Astrocyte of the cerebellum (primary cell): Measurements from ENCODE around the gene SLC25A33.

Source experiments
- DNase-seq: peaks from one replicate; pipeline ENCODE4 v3.0.0-alpha.2; 2011; ENCODE audit warnings: low read depth
- H3K4me3 ChIP-seq: 2 replicates; pipeline ENCODE4 v1.5.1; 2011; ENCODE audit warnings: mild to moderate bottlenecking, low read depth, low read length, moderate library complexity
- in situ Hi-C: cut with HindIII; loops from 2 replicates; pipeline ENCODE4 v1.10.0; 2017; ENCODE audit warnings: low sequenced_read_pairs
- TF ChIP-seq, protein P1 (sequence below): IDR thresholded peaks from 2 replicates; pipeline ENCODE4 v1.5.1; 2012; ENCODE audit warnings: low read length, low read depth, moderate library complexity, mild to moderate bottlenecking; ENCODE audit errors: missing control alignments

The SLC25A33 gene

GRCh38 chr1:9518454-9518998, 20.7 kb upstream of the SLC25A33 start:
- in situ Hi-C loops = no loop called here
- no peak for DNase-seq
- TF ChIP-seq, protein P1, sequence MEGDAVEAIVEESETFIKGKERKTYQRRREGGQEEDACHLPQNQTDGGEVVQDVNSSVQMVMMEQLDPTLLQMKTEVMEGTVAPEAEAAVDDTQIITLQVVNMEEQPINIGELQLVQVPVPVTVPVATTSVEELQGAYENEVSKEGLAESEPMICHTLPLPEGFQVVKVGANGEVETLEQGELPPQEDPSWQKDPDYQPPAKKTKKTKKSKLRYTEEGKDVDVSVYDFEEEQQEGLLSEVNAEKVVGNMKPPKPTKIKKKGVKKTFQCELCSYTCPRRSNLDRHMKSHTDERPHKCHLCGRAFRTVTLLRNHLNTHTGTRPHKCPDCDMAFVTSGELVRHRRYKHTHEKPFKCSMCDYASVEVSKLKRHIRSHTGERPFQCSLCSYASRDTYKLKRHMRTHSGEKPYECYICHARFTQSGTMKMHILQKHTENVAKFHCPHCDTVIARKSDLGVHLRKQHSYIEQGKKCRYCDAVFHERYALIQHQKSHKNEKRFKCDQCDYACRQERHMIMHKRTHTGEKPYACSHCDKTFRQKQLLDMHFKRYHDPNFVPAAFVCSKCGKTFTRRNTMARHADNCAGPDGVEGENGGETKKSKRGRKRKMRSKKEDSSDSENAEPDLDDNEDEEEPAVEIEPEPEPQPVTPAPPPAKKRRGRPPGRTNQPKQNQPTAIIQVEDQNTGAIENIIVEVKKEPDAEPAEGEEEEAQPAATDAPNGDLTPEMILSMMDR = no peak
- no peak overlapping the region for H3K4me3 ChIP-seq

DNA sequence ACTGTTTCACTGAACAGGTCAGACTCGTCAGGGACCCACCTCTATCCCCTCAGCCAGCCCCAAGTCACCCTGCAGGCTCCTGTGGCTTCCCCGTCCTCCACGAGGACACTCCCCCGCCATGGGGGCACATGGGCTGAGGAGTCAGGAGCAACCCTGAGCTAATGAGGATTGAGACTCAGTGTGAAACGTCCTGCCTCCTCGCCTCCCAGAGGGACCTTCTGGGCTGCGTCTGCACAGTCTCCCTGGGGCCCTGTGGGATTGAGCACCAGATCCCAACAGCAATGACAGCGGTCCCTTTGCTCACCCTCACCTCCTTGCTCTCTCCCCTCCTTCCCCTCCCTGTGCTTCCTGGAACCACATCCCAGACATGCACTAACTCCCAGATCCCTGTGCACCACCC, 18.9 kb upstream of the SLC25A33 start:
- TF ChIP-seq, protein P1 = no peak
- no peak for DNase-seq
- in situ Hi-C loops = no loop called here
- H3K4me3 ChIP-seq = no peak overlapping the region

DNA sequence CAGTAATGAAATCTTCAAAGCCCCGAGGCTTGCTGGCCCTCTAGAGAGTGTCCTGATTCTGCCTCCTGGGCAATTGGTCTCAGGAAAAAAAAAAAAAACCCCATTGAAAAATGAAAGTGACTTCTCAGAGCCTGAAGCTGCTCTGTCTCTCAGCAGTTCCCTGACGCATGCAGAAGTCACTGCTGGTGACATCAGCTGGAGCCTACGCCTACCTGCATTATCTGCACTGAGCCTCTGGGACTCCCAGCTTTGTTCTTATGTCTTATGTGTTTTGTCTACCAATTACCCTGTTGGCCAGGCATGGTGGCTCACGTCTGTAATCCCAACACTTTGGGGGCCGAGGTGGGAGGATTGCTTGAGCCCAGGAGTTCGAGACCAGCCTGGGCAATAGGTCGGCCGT, 10.1 kb upstream of the SLC25A33 start:
- in situ Hi-C loops = no loop called here
- DNase-seq = no peak
- TF ChIP-seq, protein P1 = no peak
- H3K4me3 ChIP-seq = no peak overlapping the region

DNA sequence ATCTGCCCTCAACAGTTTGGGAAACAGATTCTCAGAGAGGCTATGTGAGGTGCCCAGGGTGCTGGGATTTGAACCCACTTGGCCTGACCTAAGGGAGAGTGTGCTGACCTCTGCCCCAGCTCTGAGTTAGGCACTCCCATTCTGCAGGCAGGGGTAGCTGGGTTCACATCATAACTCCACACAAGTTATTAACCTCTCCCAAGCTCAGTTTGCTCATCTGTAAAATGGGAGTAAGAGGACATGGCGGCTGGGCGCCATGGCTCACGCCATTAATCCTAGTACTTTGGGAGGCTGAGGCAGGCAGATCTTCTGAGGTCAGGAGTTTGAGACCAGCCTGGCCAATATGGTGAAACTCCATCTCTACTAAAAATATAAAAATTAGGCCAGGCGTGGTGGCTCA, 8.9 kb upstream of the SLC25A33 start:
- no peak overlapping the region for H3K4me3 ChIP-seq
- in situ Hi-C loops = no loop called here
- DNase-seq = no peak
- TF ChIP-seq, protein P1 = no peak

DNA sequence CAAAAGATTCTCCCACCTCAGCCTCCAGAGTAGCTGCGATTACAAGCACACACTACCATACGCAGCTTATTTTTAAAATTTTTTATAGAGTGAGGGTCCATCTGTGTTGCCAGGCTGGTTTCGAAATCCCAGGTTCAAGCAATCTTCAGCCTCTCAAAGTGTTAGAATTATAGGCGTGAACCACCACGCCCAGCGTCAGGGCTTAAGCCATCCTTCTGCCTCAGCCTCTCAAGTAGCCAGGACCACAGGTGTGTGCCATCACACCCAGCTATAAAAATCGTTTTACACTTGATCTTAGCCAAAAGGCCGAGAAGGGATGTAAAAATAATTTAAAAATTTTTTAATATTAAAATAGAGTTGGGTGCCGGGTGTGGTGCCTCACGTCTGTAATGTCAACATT, 4.3 kb upstream of the SLC25A33 start:
- DNase-seq = no peak
- in situ Hi-C loops = no loop called here
- TF ChIP-seq, protein P1 = no peak
- no peak overlapping the region for H3K4me3 ChIP-seq

- in situ Hi-C loops = no loop called here
- TF ChIP-seq, protein P1 = no peak
- H3K4me3 ChIP-seq = no peak overlapping the region
- DNase-seq = no peak
Measured at GRCh38 chr1:9536301-9536700, 3.0 kb upstream of the SLC25A33 start.
